Measurements from ENCODE around the gene SPTB. TPM values are rescaled to one million over a fixed set of nuclear protein-coding genes. Genes with fewer than 3 reads are reported as not detected.

The SPTB gene
- total RNA-seq, 2 experiments from 2014 or later = 0.03 to 0.08 TPM

- Histone ChIP-seq H3K27ac (ENCODE audit: low read depth in 1 of 2, low read length in 2 of 2) (peak overlapping the region in 1 of 2 donors; percentile 29), H3K9me3 (ENCODE audit: control insufficient read depth in 1 of 2, insufficient read depth in 1 of 2, low read length in 2 of 2) (peaks cover 0 to 3% of the 10 kb centered on the region in 2 experiments), H3K36me3 (ENCODE audit: insufficient read depth, low read length) (no peaks in the 10 kb centered on the region), H3K4me3 (ENCODE audit: low read length) (no peak overlapping the region), H3K27me3 (ENCODE audit: control insufficient read depth in 1 of 2, insufficient read depth in 2 of 2, low read length in 2 of 2) (peaks cover 5 to 27% of the 10 kb centered on the region in 2 experiments), H3K4me1 (ENCODE audit: insufficient read depth, low read length) (peaks cover 84% of the 10 kb centered on the region)
- intact Hi-C loops (cut with DNase I, micrococcal nuclease) = loop anchor here in 1 of 2 experiments (5.0 kb wide), 1 partner anchor 51 kb away; no protein-coding TSS in a partner anchor
- peaks cover 59% of the 10 kb centered on the region for H3K4me1 Mint-ChIP-seq (ENCODE audit: low read depth)
- ATAC-seq (ENCODE audit: poor library complexity) (no peak), DNase-seq (no peak)
- H3K36me3 Mint-ChIP-seq (ENCODE audit: low read depth) = no peaks in the 10 kb centered on the region
- H3K4me3 Mint-ChIP-seq = peak overlapping the region; percentile 59
- peaks cover 36% of the 10 kb centered on the region for H3K27me3 Mint-ChIP-seq
- TF ChIP-seq CTCF (IDR thresholded peaks at IDR 0.05) = no peak
- CTCF ChIA-PET = no interaction called here
- no peaks in the 10 kb centered on the region for H3K9me3 Mint-ChIP-seq
- H3K27ac Mint-ChIP-seq = no peak overlapping the region
- POLR2A ChIA-PET = interaction anchor here (1.8 to 4.9 kb wide), 2 partner anchors 10 to 18 kb away, joined by 5 to 18 read pairs; no protein-coding TSS in a partner anchor
Observed at GRCh38 chr14:64706593-64707193, 173.0 kb downstream of the SPTB start.

GRCh38 chr14:64706119-64706592 is 173.6 kb downstream of the SPTB start:
- H3K36me3 ChIP-seq (ENCODE audit: insufficient read depth, low read length) = no peaks in the 10 kb centered on the region
- peak overlapping the region; percentile 66 for H3K4me3 ChIP-seq (ENCODE audit: low read length)
- Mint-ChIP-seq H3K4me3 (peak overlapping the region; percentile 87), H3K36me3 (ENCODE audit: low read depth) (no peaks in the 10 kb centered on the region), H3K27ac (peak overlapping the region; percentile 72), H3K27me3 (peaks cover 38% of the 10 kb centered on the region), H3K9me3 (no peaks in the 10 kb centered on the region), H3K4me1 (ENCODE audit: low read depth) (peaks cover 59% of the 10 kb centered on the region)
- TF ChIP-seq CTCF (IDR thresholded peaks at IDR 0.05) = no peak
- peaks cover 5 to 30% of the 10 kb centered on the region in 2 experiments for H3K27me3 ChIP-seq (ENCODE audit: control insufficient read depth in 1 of 2, insufficient read depth in 2 of 2, low read length in 2 of 2)
- intact Hi-C loops (cut with DNase I, micrococcal nuclease) = loop anchor here in 1 of 2 experiments (5.0 kb wide), 1 partner anchor 51 kb away; no protein-coding TSS in a partner anchor
- POLR2A ChIA-PET = interaction anchor here (1.0 to 2.0 kb wide), 3 partner anchors 10 to 22 kb away, joined by 3 to 6 read pairs (median 5); no protein-coding TSS in a partner anchor
- DNase-seq (no peak), ATAC-seq (ENCODE audit: poor library complexity) (no peak)
- H3K9me3 ChIP-seq (ENCODE audit: control insufficient read depth in 1 of 2, insufficient read depth in 1 of 2, low read length in 2 of 2) = peaks cover 0 to 3% of the 10 kb centered on the region in 2 experiments
- peak overlapping the region; percentile 48 to 63 for H3K27ac ChIP-seq (ENCODE audit: low read depth in 1 of 2, low read length in 2 of 2)
- CTCF ChIA-PET = no interaction called here
- H3K4me1 ChIP-seq (ENCODE audit: insufficient read depth, low read length) = peaks cover 83% of the 10 kb centered on the region

GRCh38 chr14:64705381-64706118 is 174.2 kb downstream of the SPTB start:
- ATAC-seq (ENCODE audit: poor library complexity) (no peak), DNase-seq (peak in 4 of 14 experiments; percentile 21 to 82 (median 56))
- Mint-ChIP-seq H3K36me3 (ENCODE audit: low read depth) (no peaks in the 10 kb centered on the region), H3K9me3 (no peaks in the 10 kb centered on the region), H3K4me3 (peak overlapping the region; percentile 87), H3K4me1 (ENCODE audit: low read depth) (peaks cover 59% of the 10 kb centered on the region), H3K27ac (peak overlapping the region; percentile 72), H3K27me3 (peaks cover 42% of the 10 kb centered on the region)
- ChIA-PET CTCF (no interaction called here), POLR2A (interaction anchor here (1.0 to 2.0 kb wide), 2 partner anchors 20 to 23 kb away, joined by 3 to 6 read pairs; no protein-coding TSS in a partner anchor)
- intact Hi-C loops (cut with DNase I, micrococcal nuclease) = loop anchor here (2.0 to 5.0 kb wide), 2 partner anchors 17 to 52 kb away; no protein-coding TSS in a partner anchor
- H3K27ac ChIP-seq (ENCODE audit: low read depth in 1 of 2, low read length in 2 of 2) = peak overlapping the region; percentile 48 to 63
- H3K36me3 ChIP-seq (ENCODE audit: insufficient read depth, low read length) = no peaks in the 10 kb centered on the region
- H3K27me3 ChIP-seq (ENCODE audit: control insufficient read depth in 1 of 2, insufficient read depth in 2 of 2, low read length in 2 of 2) = peaks cover 5 to 35% of the 10 kb centered on the region in 2 experiments
- H3K4me3 ChIP-seq (ENCODE audit: low read length) = peak overlapping the region; percentile 66
- TF ChIP-seq CTCF (IDR thresholded peaks at IDR 0.05) = no peak
- H3K9me3 ChIP-seq (ENCODE audit: control insufficient read depth in 1 of 2, insufficient read depth in 1 of 2, low read length in 2 of 2) = peaks cover 0 to 3% of the 10 kb centered on the region in 2 experiments
- H3K4me1 ChIP-seq (ENCODE audit: insufficient read depth, low read length) = peaks cover 77% of the 10 kb centered on the region

All from CD4-positive, alpha-beta T cell (primary cell).